Forelimb muscle (tissue), 1 donor: Measurements from ENCODE around the gene TCL1B. TPM values are rescaled to one million over a fixed set of nuclear protein-coding genes. Genes with fewer than 3 reads are reported as not detected.

Experiments
- DNase-seq: peaks from one replicate; pipeline ENCODE4 v3.0.0-alpha.2; 2013; ENCODE audit warnings: low read depth
- polyA plus RNA-seq: library from polyadenylated mRNA; unstranded; fragments of 120-200 nt; gene quantifications from one replicate; pipeline ENCODE4 v1.2.1, GENCODE V29; 2013; ENCODE audit not compliant: insufficient read length

Gene TCL1B
- polyA plus RNA-seq, 1 donor: 0.11 TPM

DNA sequence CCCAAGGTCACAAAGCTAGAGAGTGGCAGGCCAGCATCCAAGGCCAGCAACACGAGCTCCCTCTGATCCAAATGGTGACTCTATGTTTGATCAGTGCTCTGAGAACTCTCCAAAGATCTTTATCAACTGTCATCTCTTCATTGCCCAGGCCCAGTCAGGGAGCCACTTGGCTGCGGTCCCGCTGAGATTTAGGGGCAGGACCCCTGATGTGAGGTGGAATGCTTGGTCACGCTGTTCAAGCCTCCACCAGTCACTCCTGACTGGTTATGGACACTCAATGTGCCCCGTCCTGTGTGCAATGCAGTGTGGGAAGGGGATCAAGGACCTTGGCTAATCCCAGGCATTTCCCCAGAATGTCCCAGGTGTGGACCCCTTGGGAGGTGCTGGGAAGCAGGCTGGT, 19.8 kb upstream of the TCL1B start:
- no peak for DNase-seq

DNA sequence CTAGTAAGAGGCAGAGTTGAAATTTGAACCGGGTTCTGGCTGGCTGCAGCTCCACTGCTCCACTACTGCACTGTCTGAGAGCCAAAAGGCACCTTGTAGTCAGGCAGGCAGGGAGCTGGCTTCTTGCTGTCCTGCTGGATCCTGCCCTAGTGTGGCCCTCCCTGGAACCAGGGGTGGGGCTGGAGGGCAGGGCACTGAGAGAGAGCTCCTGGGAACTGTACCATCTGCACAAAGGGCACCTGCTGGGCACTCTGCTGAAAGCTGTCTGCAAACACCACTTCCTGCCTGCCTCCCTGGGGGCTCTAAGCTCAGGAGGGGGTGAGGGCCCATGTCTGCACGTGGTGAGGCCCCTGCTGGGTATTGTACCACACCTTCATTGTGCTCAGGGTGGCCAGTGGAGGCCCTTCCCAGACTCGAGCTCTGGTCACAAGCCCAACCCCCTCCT, 19.0 kb upstream of the TCL1B start:
- DNase-seq: no peak

GRCh38 chr14:95668235-95668772, 17.9 kb upstream of the TCL1B start:
- no peak for DNase-seq

DNA sequence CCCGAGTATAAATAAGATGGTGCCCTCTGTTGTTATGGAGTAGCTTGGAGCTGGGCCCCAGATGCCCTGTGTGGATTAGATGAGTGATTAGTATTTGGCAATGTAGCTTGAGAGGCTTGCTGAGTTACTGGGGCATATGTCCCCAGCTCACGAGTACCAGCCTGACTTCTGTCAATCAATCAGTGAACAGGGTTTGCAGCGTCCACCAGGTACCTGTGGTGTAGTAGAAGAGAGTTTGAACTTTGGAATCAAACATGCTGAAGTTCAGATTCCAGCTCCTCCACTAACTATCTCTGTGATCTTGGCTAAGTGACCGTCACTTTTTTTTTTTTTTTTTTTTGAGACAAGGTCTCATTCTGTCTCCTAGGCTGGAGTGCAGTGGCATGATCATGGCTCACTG, 11.6 kb upstream of the TCL1B start:
- DNase-seq: no peak

DNA sequence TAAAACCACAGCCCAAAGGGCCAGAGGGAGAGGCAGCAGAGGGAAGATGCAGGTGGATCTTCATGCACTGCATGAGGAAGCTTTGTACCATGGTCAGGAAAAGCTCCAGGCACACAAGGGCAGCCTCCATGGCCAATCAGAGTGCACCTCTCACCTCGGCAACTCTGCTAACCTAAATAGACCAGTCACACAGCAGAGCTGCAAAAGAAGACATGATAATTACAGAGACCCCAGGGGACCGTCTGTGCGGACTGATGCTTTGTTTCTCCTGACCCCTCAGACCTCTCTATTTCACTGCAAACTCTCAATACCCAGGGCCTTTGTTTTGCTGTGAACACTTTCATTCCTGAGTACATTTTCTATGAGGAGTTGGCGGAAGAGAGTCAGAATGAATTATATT, 10.7 kb upstream of the TCL1B start:
- no peak for DNase-seq

DNA sequence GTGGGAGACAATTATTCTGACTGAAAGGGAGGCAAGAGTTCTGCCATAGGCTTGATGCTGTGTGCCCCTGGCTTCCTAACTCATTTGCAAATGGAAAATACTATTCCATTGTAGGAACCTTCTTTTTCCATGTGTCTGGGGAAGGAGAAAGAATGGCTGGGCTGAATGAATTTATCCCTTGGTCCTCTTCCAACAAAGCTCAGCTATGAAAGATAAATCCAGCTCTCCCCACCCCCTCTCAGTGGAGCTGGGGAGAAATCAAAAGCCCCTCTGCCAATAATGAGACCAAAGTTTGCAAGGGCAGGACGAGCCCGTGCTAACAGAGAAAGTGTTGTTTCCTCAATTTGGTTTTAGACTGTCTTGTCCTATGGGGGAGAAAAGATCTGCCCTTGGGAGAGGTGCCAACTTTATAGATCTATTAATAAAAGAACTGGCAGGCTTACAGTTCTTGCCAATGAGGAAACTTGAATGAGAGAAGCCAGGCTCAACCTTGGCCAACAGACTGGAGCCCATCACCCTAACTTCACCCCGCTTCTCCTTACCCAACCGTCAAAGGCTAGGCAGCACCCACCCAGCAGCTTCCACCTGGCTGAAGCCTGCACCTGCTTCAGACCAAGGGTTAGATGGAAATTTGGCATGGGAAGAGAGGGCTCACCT, 8.9 kb upstream of the TCL1B start:
- no peak for DNase-seq

DNA sequence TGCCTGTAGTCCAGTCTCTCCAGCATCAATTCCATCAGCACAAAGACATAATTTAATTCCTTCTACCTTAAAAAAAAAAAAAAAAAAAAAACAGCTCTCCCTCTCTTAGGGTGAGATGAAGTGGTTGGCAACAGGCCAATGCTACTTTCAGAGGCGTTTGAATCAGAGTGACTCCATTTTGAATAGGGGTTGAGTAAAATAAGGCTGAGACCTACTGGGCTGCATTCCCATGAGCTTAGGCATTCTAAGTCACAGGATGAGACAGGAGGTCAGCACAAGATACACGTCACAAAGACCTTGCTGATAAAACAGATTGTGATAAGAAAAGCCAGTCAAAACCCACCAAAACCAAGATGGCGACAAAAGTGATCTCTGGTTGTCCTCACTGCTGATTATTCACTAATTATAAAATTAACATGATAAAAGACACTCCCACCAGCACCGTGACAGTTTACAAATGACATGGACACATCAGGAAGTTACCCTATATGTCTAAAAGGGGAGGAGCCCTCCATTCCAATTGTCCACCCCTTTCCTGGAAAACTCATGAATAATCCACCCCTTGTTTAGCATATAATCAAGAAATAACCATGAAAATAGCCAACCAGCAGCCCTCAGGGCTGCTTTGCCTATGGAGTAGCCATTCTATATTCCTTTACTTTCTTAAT, 6.9 kb upstream of the TCL1B start:
- no peak for DNase-seq

DNA sequence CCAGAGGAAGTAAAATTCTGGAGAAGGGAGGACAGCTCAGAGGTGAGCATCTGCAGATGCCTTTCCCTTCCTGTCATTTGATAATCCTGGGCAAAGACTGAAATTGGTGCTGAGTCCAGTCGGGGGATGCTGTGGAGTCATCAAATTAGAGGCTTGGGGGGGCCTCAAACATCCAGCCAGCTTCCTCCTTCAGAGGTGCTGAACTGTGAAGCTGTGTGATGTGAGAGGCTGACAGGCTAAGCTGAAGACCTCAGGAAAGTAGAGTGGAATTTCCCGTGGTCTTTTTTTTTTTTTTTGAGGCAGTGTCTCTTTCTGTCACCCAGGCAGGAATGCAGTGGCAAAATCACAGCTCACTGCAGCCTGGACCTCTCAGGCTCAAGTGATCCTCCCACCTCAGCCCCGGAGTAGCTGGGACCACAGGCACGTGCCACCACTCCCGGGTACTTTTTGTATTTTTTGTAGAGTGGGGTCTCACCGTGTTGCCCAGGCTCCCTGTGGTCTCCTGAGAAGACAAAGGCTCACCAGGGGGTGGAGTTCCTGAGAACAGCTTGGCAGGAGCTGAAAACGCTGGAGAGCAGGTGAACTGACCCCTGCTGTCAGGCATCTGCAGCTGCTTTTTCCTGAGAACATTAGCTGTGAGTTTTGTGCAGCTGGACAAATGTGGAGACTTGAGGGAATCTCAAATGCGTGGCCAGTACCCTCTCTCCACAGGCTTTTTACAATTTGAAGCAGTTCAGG, 6.1 kb upstream of the TCL1B start:
- DNase-seq: no peak

- no peak for DNase-seq
These were observed 5.1 kb upstream of the TCL1B start for GRCh38 chr14:95681153-95681552.

DNA sequence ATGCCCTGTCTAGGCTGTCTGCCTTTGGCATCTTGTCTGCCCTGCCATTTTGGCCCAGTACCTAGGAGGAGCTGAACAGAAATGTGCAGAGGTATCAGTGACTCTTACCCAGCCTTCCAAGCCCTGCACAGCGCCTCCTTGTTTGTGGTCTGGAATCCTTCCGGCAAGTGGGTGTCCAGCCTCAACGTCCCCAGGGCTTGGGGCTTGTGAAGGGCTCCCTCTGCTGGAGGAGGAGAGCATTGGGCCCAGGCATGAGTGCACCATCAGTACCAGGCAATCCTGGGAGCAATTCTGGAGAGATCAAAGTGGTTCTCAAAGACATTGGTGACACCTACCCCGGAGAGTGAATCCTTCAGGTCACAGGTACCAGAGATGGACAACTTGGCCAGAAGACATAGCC, 2.4 kb upstream of the TCL1B start:
- no peak for DNase-seq

GRCh38 chr14:95686935-95687334, 709 bp downstream of the TCL1B start:
- no peak for DNase-seq

- no peak for DNase-seq
These were observed 3.2 kb downstream of the TCL1B start for GRCh38 chr14:95689441-95689840.

- DNase-seq: no peak
These were observed 4.6 kb downstream of the TCL1B start for GRCh38 chr14:95690815-95691214.

- no peak for DNase-seq
These were observed 5.4 kb downstream of the TCL1B start for GRCh38 chr14:95691591-95691990.

- no peak for DNase-seq
These were observed 5.9 kb downstream of the TCL1B start for GRCh38 chr14:95692109-95692508.

- no peak for DNase-seq
These were observed 8.8 kb downstream of the TCL1B start for GRCh38 chr14:95695051-95695450.

DNA sequence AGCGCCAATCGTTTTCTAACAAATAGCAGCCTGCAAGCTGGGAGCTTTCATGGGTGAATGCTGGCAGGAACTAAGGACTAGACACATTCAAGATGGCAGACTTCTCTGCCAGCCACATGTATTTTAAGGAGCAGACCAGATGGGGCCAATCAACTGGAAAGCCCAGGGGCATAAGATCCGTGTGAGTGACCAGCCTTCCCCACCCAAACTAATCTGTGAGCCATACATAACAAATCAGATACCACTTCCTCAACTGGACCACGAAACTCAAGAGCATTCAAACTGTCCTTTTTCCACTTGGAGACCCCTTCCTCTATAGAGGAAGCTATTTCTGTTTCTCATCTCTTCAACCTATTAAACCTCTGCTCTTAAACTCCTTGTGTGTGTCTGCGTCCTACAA, 9.7 kb downstream of the TCL1B start:
- DNase-seq: no peak

DNA sequence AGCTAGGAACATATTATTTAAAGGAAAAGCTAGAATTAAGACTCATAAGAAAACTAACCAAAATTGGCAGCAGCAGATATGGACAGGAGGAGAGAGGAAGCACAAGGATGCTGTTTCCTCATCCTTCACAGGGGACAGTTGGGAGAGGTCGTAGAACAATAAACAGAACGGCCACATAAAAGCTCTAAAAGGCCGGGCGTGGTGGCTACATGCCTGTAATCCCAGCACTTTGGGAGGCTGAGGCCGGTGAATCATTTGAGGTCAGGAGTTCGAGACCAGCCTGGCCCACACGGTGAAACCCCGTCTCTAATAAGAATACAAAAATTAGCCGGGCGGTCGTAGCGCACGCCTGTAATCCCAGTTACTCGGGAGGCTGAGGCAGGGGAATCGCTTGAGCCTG, 10.5 kb downstream of the TCL1B start:
- no peak for DNase-seq

- DNase-seq: no peak
These were observed 11.5 kb downstream of the TCL1B start for GRCh38 chr14:95697764-95698163.

DNA sequence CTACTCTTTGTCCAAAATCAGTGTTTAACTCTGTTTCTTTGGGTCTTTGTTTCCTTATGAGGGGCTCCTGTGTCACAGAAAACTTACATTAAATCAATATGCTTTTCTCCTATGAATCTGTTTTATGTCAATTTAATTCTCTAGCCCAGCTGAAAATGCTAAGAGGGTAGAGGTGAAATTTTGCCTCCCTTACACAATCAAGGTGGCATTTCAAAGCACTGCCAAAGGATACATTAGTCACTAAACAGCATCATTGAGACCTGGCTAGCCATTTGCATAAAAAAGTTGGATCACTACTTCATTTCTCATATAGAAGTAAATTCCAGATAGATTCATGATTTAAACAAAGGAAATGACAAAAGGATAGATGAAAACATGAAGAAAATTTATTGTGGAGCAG, 12.1 kb downstream of the TCL1B start:
- no peak for DNase-seq

- DNase-seq: no peak
These were observed 13.2 kb downstream of the TCL1B start for GRCh38 chr14:95699412-95699811.

GRCh38 chr14:95700221-95700976, 14.2 kb downstream of the TCL1B start:
- DNase-seq: no peak
